SK-N-SH (cell line): ENCODE data around the gene CREB3. TPM values are rescaled to one million over a fixed set of nuclear protein-coding genes. Genes with fewer than 3 reads are reported as not detected.

Experiments
- CTCF ChIA-PET: fragments of 300-600, 350-600 bp; formaldehyde crosslinking; extraction: SDS; loops from one replicate; lab custom pipeline; 2021; lab: Yijun Ruan, JAX
- POLR2A ChIA-PET: fragments of 350-600 bp; sonication (Branson Sonifier 250); formaldehyde crosslinking; extraction: SDS; loops from one replicate; lab custom pipeline; 2020; ENCODE audit warnings: antibody characterized with exemption, inconsistent platforms; lab: Yijun Ruan, JAX
- DNase-seq: peaks from one replicate; pipeline ENCODE4 v3.0.0; 2012
- H2AFZ ChIP-seq: fragments of 200-600 bp; sonication (generic); 2 replicates; pipeline ENCODE4 v1.8.1; 2016; ENCODE audit warnings: antibody characterized with exemption, mild to moderate bottlenecking, low read depth
- H3F3A ChIP-seq: fragments of 200-600 bp; sonication (generic); replicated peaks from 2 replicates; pipeline ENCODE3; 2016; ENCODE audit warnings: antibody characterized with exemption, mild to moderate bottlenecking; ENCODE audit not compliant: insufficient read depth
- H3K27ac ChIP-seq, 2 experiments: fragments of 200-500 bp in 1 of 2; fragments of 200-600 bp in 1 of 2; sonication (Bioruptor generic) in 1 of 2; sonication (generic), shearing (Covaris generic) in 1 of 2; 2 replicates each; pipeline versions ENCODE4 v1.5.1 to v1.6.1; 2014 to 2016; ENCODE audit warnings: low read depth in 2 of 2, inconsistent platforms in 1 of 2, low read length in 1 of 2, mild to moderate bottlenecking in 1 of 2, mixed read lengths in 1 of 2
- H3K27me3 ChIP-seq: fragments of 200-600 bp; sonication (generic), shearing (Covaris generic); 2 replicates; pipeline ENCODE4 v1.6.1; 2016; ENCODE audit warnings: mixed run types; ENCODE audit not compliant: insufficient read depth
- H3K36me3 ChIP-seq, 2 experiments: fragments of 200-500 bp in 1 of 2; fragments of 200-600 bp in 1 of 2; sonication (Bioruptor generic) in 1 of 2; sonication (generic) in 1 of 2; replicated peaks in 1 of 2; 2 replicates each; pipeline versions ENCODE3 to v1.5.1; 2014 to 2016; ENCODE audit warnings: low read length in 1 of 2, mild to moderate bottlenecking in 1 of 2; ENCODE audit not compliant: insufficient read depth in 2 of 2, control insufficient read depth in 1 of 2
- H3K4me1 ChIP-seq, 2 experiments: fragments of 200-500 bp in 1 of 2; fragments of 200-600 bp in 1 of 2; sonication (Bioruptor generic) in 1 of 2; sonication (generic), shearing (Covaris generic) in 1 of 2; 2 replicates each; pipeline versions ENCODE4 v1.5.1 to v1.6.1; 2014 to 2016; ENCODE audit warnings: low read depth in 1 of 2, low read length in 1 of 2, mixed run types in 1 of 2; ENCODE audit not compliant: insufficient read depth in 2 of 2, control insufficient read depth in 1 of 2
- H3K4me2 ChIP-seq: fragments of 200-600 bp; sonication (generic), shearing (Covaris generic); 2 replicates; pipeline ENCODE4 v1.6.1; 2017; ENCODE audit warnings: mixed run types
- H3K4me3 ChIP-seq, 2 experiments: fragments of 200-500 bp in 1 of 2; fragments of 200-600 bp in 1 of 2; sonication (Bioruptor generic) in 1 of 2; sonication (generic), shearing (Covaris generic) in 1 of 2; 2 replicates each; pipeline versions ENCODE4 v1.5.1 to v1.8.1; 2014 to 2016; ENCODE audit warnings: low read depth in 2 of 2, inconsistent platforms in 1 of 2, low read length in 1 of 2, mild to moderate bottlenecking in 1 of 2, mixed read lengths in 1 of 2, moderate library complexity in 1 of 2
- H3K79me2 ChIP-seq: fragments of 200-600 bp; sonication (generic); 2 replicates; pipeline ENCODE4 v1.8.1; 2017; ENCODE audit warnings: mild to moderate bottlenecking; ENCODE audit not compliant: insufficient read depth
- H3K9ac ChIP-seq: fragments of 200-600 bp; sonication (generic); 2 replicates; pipeline ENCODE4 v1.6.1; 2017; ENCODE audit warnings: mixed run types
- H3K9me2 ChIP-seq: fragments of 200-600 bp; sonication (generic); 2 replicates; pipeline ENCODE4 v1.6.1; 2017; ENCODE audit warnings: mixed run types
- H3K9me3 ChIP-seq: fragments of 200-600 bp; sonication (generic); 2 replicates; pipeline ENCODE4 v1.6.1; 2017; ENCODE audit warnings: mixed run types, mild to moderate bottlenecking, moderate library complexity
- H4K20me1 ChIP-seq: fragments of 200-600 bp; sonication (generic); 2 replicates; pipeline ENCODE4 v1.6.1; 2017; ENCODE audit warnings: mild to moderate bottlenecking, mixed run types; ENCODE audit not compliant: insufficient read depth
- CTCF ChIP-seq: fragments of 200-600 bp; sonication (generic); IDR thresholded peaks from 2 replicates; pipeline ENCODE4 v1.6.1; 2017; ENCODE audit warnings: antibody characterized with exemption, mild to moderate bottlenecking, moderate library complexity
- ELF1 ChIP-seq: IDR thresholded peaks from 2 replicates; pipeline ENCODE4 v1.4.0; 2012
- EZH2phosphoT487 ChIP-seq: fragments of 200-600 bp; sonication (generic); IDR thresholded peaks from 2 replicates; pipeline ENCODE4 v1.6.1; 2017; ENCODE audit warnings: low read depth, mixed run types, mild to moderate bottlenecking, antibody characterized with exemption, moderate library complexity, borderline replicate concordance
- FOSL2 ChIP-seq: IDR thresholded peaks from 2 replicates; pipeline ENCODE4 v1.4.0; 2012; ENCODE audit warnings: low read depth, mild to moderate bottlenecking, moderate library complexity, borderline replicate concordance
- FOXJ3 ChIP-seq: sonication (generic); formaldehyde crosslinking; IDR thresholded peaks from 2 replicates; pipeline ENCODE4 v1.5.1; 2020; ENCODE audit warnings: mild to moderate bottlenecking, missing genetic modification reagents
- FOXM1 ChIP-seq: IDR thresholded peaks from 2 replicates; pipeline ENCODE4 v1.4.0; 2012; ENCODE audit warnings: low read depth, mild to moderate bottlenecking
- GATA2 ChIP-seq: sonication (generic); formaldehyde crosslinking; IDR thresholded peaks from 2 replicates; pipeline ENCODE4 v1.5.0; 2020; ENCODE audit warnings: mild to moderate bottlenecking, missing genetic modification reagents
- JUND ChIP-seq: IDR thresholded peaks from 2 replicates; pipeline ENCODE4 v1.4.0; 2012
- MAX ChIP-seq: IDR thresholded peaks from 2 replicates; pipeline ENCODE4 v1.4.0; 2012; ENCODE audit warnings: low read depth
- MEF2A ChIP-seq: IDR thresholded peaks from 2 replicates; pipeline ENCODE4 v1.4.0; 2012; ENCODE audit warnings: low read depth, borderline replicate concordance
- NFIC ChIP-seq: IDR thresholded peaks from 2 replicates; pipeline ENCODE4 v1.4.0; 2012; ENCODE audit warnings: borderline replicate concordance
- NRF1 ChIP-seq: IDR thresholded peaks from 2 replicates; pipeline ENCODE4 v1.6.1; 2012; ENCODE audit warnings: low read depth, mild to moderate bottlenecking, low read length
- PBX3 ChIP-seq: IDR thresholded peaks from 2 replicates; pipeline ENCODE4; 2012
- POLR2AphosphoS5 ChIP-seq: IDR thresholded peaks from 2 replicates; pipeline ENCODE4 v1.6.1; 2012; ENCODE audit warnings: low read depth, low read length
- RAD21 ChIP-seq: IDR thresholded peaks from 2 replicates; pipeline ENCODE4 v1.6.1; 2012; ENCODE audit warnings: mild to moderate bottlenecking, low read length
- RFX5 ChIP-seq: IDR thresholded peaks from 2 replicates; pipeline ENCODE4 v1.6.1; 2012; ENCODE audit warnings: mild to moderate bottlenecking, improper control_type of control experiment, low read length
- SIN3A ChIP-seq: IDR thresholded peaks from 2 replicates; pipeline ENCODE4 v1.6.1; 2012; ENCODE audit warnings: low read depth, mild to moderate bottlenecking, low read length, moderate library complexity, borderline replicate concordance
- SMC3 ChIP-seq: IDR thresholded peaks from 2 replicates; pipeline ENCODE4 v1.6.1; 2012; ENCODE audit warnings: low read depth, low read length, improper control_type of control experiment
- TAF1 ChIP-seq: IDR thresholded peaks from 2 replicates; pipeline ENCODE4 v1.6.1; 2012; ENCODE audit warnings: low read depth, mild to moderate bottlenecking, low read length, moderate library complexity, borderline replicate concordance
- USF1 ChIP-seq: IDR thresholded peaks from 2 replicates; pipeline ENCODE4 v1.4.0; 2012; ENCODE audit warnings: low read depth, borderline replicate concordance
- USF2 ChIP-seq: fragments of 150-350 bp; IDR thresholded peaks from 2 replicates; pipeline ENCODE4 v1.6.1; 2017; ENCODE audit warnings: antibody characterized with exemption, low read length, low read depth, borderline replicate concordance
- ZBTB33 ChIP-seq: IDR thresholded peaks from 2 replicates; pipeline ENCODE4 v1.4.0; 2012; ENCODE audit warnings: low read depth, borderline replicate concordance
- WGBS: methylation state at CpG from one replicate; pipeline ENCODE4 v1.1.6; 2017; ENCODE audit warnings: low lambda C conversion rate; 5-methylcytosine and 5-hydroxymethylcytosine counted together
- polyA plus RNA-seq, 3 experiments: library from polyadenylated mRNA; depleted of rRNA; stranded (reverse); fragments of >200 nt; gene quantifications; 2 replicates each; pipeline ENCODE4 v1.2.3, GENCODE V29; 2012

The CREB3 gene
- polyA plus RNA-seq, 1 of the 3 experiments (the other 2 are of a cell fraction) = 38.6 TPM

- TF ChIP-seq PBX3 (peak; percentile 70), FOSL2 (peak; percentile 92), FOXJ3 (CRISPR knock-in tag) (no peak), USF1 (no peak), SIN3A (no peak), RFX5 (no peak), SMC3 (no peak), FOXM1 (no peak), ZBTB33 (no peak), RAD21 (no peak)
Observed at GRCh38 chr9:35688558-35689541, 43.6 kb upstream of the CREB3 start (continued).

- Histone ChIP-seq H3K27ac (peak within 1 kb of the TSS; percentile 93 to 96), H2AFZ (peak within 1 kb of the TSS; percentile 84), H3K36me3 (peaks cover 11 to 13% of the 10 kb centered on the region in 2 experiments), H3K79me2 (peaks cover 47% of the 10 kb centered on the region), H3F3A (peaks cover 50% of the 10 kb centered on the region), H4K20me1 (peaks cover 43% of the 10 kb centered on the region), H3K4me3 (peak within 1 kb of the TSS; percentile 62 to 73), H3K4me1 (peaks cover 19 to 34% of the 10 kb centered on the region in 2 experiments; a peak in 3 of 4 replicates), H3K4me2 (peak within 1 kb of the TSS; percentile 91), H3K9ac (peak within 1 kb of the TSS; percentile 95), H3K9me2 (no peaks in the 10 kb centered on the region), H3K27me3 (no peaks in the 10 kb centered on the region), H3K9me3 (no peaks in the 10 kb centered on the region)
- POLR2A ChIA-PET = interaction anchor here (1.7 kb wide), 2 partner anchors 14 to 42 kb away, joined by 5 to 8 read pairs; no protein-coding TSS in a partner anchor
- 42% methylated on average over 26 of the region's 61 CpGs for WGBS
- DNase-seq = peak; percentile 73
- CTCF ChIA-PET = interaction anchor here (0.8 to 2.7 kb wide), 6 partner anchors 15 to 43 kb away, joined by 3 to 21 read pairs (median 3); partner anchors contain the start of genes CCDC107 and RMRP
- TF ChIP-seq FOXM1 (no peak), TAF1 (peak; percentile 67; the same call in 1 of the 2 replicates), CTCF (no peak), USF2 (no peak), MAX (peak; percentile 29; the same call in 1 of the 2 replicates), EZH2phosphoT487 (no peak), JUND (no peak), NFIC (no peak), ELF1 (no peak), GATA2 (no peak), NRF1 (no peak), POLR2AphosphoS5 (peak; percentile 91), SIN3A (peak; percentile 21; the same call in 1 of the 2 replicates), RFX5 (no peak), MEF2A (no peak)
Observed at GRCh38 chr9:35689542-35690293, 42.7 kb upstream of the CREB3 start, which contains the start of gene TPM2. TSS of gene TPM2 (minus strand) at chr9:35689925. CDS start at chr9:35689817, 108 bp downstream.
